K562 (cell line): ENCODE measurements around the gene CFAP97D2. TPM values are rescaled to one million over a fixed set of nuclear protein-coding genes. Genes with fewer than 3 reads are reported as not detected.

Source experiments
- ATAC-seq: fragments of 200-7000 bp; cut with Tn5 transposase; 3 replicates; pipeline ENCODE4 v1.9.1; 2020; ENCODE audit warnings: moderate library complexity
- BruUV-seq: library from RNA; stranded (reverse); fragments of 400-500 nt; replicated peaks from 2 replicates; lab custom pipeline; 2021; lab: Mats Ljungman, UMichigan
- CTCF ChIA-PET: fragments of 300-600 bp; formaldehyde crosslinking; extraction: SDS; loops from one replicate; lab custom pipeline; 2021; ENCODE audit warnings: low intra/inter-chr PET ratio; lab: Yijun Ruan, JAX
- POLR2A ChIA-PET: fragments of 300-600, 350-650 bp; sonication (Branson Sonifier 250); formaldehyde crosslinking; extraction: SDS; loops from one replicate; lab custom pipeline; 2021; ENCODE audit warnings: antibody characterized with exemption, inconsistent platforms; lab: Yijun Ruan, JAX
- DNase-seq, 4 experiments: peaks; one replicate each; pipeline versions ENCODE4 v3.0.0 to v3.0.0-alpha.2; 2011 to 2018; ENCODE audit warnings: low spot score in 3 of 4, mixed read lengths in 3 of 4; ENCODE audit errors: extremely low read depth in 1 of 4
- FAIRE-seq: peaks from 2 replicates; lab custom pipeline; 2011; peaks lifted over from hg19 to GRCh38; lab: Jason Lieb, UNC
- H2AFZ ChIP-seq: 2 replicates; pipeline ENCODE4 v1.6.0; 2011; ENCODE audit warnings: low read depth, low read length, control low read depth, inconsistent platforms
- H3K27ac ChIP-seq: fragments of 200-600 bp; 3 replicates; pipeline ENCODE4 v1.8.0; 2011; ENCODE audit warnings: low read depth, mild to moderate bottlenecking, control low read depth, inconsistent platforms, low read length, moderate library complexity, mixed read lengths; ENCODE audit errors: extremely low read depth
- H3K27me3 ChIP-seq, 2 experiments: fragments of 300-600 bp in 1 of 2; 2 replicates in 1 of 2; 3 replicates in 1 of 2; pipeline versions ENCODE4 v1.6.0 to v1.8.0; 2011; ENCODE audit warnings: inconsistent platforms in 2 of 2, low read length in 2 of 2, mild to moderate bottlenecking in 1 of 2, mixed read lengths in 1 of 2, moderate library complexity in 1 of 2; ENCODE audit not compliant: control insufficient read depth in 2 of 2, insufficient read depth in 2 of 2
- H3K36me3 ChIP-seq: fragments of 300-600 bp; 3 replicates; pipeline ENCODE4 v1.8.0; 2011; ENCODE audit warnings: mild to moderate bottlenecking, low read length, inconsistent platforms; ENCODE audit not compliant: control insufficient read depth, insufficient read depth
- H3K4me1 ChIP-seq, 2 experiments: fragments of 200-600 bp in 1 of 2; replicated peaks in 1 of 2; 2 replicates in 1 of 2; 3 replicates in 1 of 2; pipeline versions ENCODE4 v1.5.1 to v1.8.0; 2011; ENCODE audit warnings: inconsistent platforms in 2 of 2, low read length in 2 of 2, mild to moderate bottlenecking in 1 of 2, mixed read lengths in 1 of 2, moderate library complexity in 1 of 2; ENCODE audit not compliant: control insufficient read depth in 2 of 2, insufficient read depth in 2 of 2
- H3K4me2 ChIP-seq: 2 replicates; pipeline ENCODE4 v1.6.1; 2011; ENCODE audit warnings: low read length, control low read depth, inconsistent platforms, mixed read lengths; ENCODE audit not compliant: insufficient read depth
- H3K4me3 ChIP-seq: fragments of 200-600 bp; sonication (generic), shearing (Covaris generic); 2 replicates; pipeline ENCODE4 v1.5.1; 2016; ENCODE audit warnings: control low read depth, inconsistent platforms
- H3K79me2 ChIP-seq: fragments of 200-600 bp; 3 replicates; pipeline ENCODE4 v1.8.0; 2011; ENCODE audit warnings: low read length, inconsistent platforms; ENCODE audit not compliant: control insufficient read depth, insufficient read depth
- H3K9ac ChIP-seq, 2 experiments: 2 replicates each; pipeline versions ENCODE4 v1.6.0 to v1.6.1; 2011; ENCODE audit warnings: low read depth in 2 of 2, low read length in 2 of 2, control low read depth in 1 of 2, inconsistent platforms in 1 of 2, mild to moderate bottlenecking in 1 of 2, mixed read lengths in 1 of 2; ENCODE audit not compliant: insufficient read depth in 1 of 2
- H3K9me1 ChIP-seq: one replicate; pipeline ENCODE4 v1.6.0; 2011; ENCODE audit warnings: inconsistent platforms, mild to moderate bottlenecking, low read length, moderate library complexity; ENCODE audit not compliant: control insufficient read depth, insufficient read depth
- H3K9me3 ChIP-seq: replicated peaks from 2 replicates; pipeline ENCODE4 v1.5.1; 2011; ENCODE audit warnings: low read depth, low read length, inconsistent platforms; ENCODE audit not compliant: control insufficient read depth, insufficient read depth
- H4K20me1 ChIP-seq: replicated peaks from 2 replicates; pipeline ENCODE4 v1.6.1; 2011; ENCODE audit warnings: low read length, inconsistent platforms, mixed read lengths; ENCODE audit not compliant: control insufficient read depth, insufficient read depth
- ELK1 ChIP-seq: sonication (generic); formaldehyde crosslinking; IDR thresholded peaks from 2 replicates; pipeline ENCODE4 v1.8.1; 2022; ENCODE audit warnings: missing genetic modification reagents
- FIP1L1 ChIP-seq: fragments of 200-400 bp; formaldehyde crosslinking; IDR thresholded peaks from 2 replicates; pipeline ENCODE4 v1.6.1; 2018; ENCODE audit warnings: mild to moderate bottlenecking, low read depth, low read length; ENCODE audit not compliant: poor library complexity, severe bottlenecking
- GTF2A2 ChIP-seq: IDR thresholded peaks from 2 replicates; pipeline ENCODE4 v1.6.1; 2016; ENCODE audit warnings: mild to moderate bottlenecking, missing genetic modification characterization, missing compliant biosample characterization
- KLF1 ChIP-seq: fragments of 450-650 bp; IDR thresholded peaks from 2 replicates; pipeline ENCODE4 v1.6.1; 2016; ENCODE audit warnings: missing genetic modification characterization, missing compliant biosample characterization
- NCOA2 ChIP-seq, 2 experiments: fragments of 450-650 bp; IDR thresholded peaks; 2 replicates each; pipeline ENCODE4 v1.6.1; 2018; ENCODE audit warnings: mild to moderate bottlenecking in 2 of 2, moderate library complexity in 1 of 2; ENCODE audit not compliant: partially characterized antibody in 2 of 2
- TCF7 ChIP-seq: sonication (generic); IDR thresholded peaks from 2 replicates; pipeline ENCODE4 v1.6.1; 2016; ENCODE audit warnings: antibody characterized with exemption, borderline replicate concordance
- WHSC1 ChIP-seq: IDR thresholded peaks from one replicate; pipeline ENCODE4 v1.6.1; 2012; ENCODE audit warnings: low read length, control low read depth, inconsistent platforms
- ZBTB8A ChIP-seq: fragments of 450-650 bp; IDR thresholded peaks from 2 replicates; pipeline ENCODE4 v1.6.1; 2018; ENCODE audit warnings: mild to moderate bottlenecking, moderate library complexity; ENCODE audit not compliant: partially characterized antibody
- ZNF184 ChIP-seq: sonication (generic); formaldehyde crosslinking; IDR thresholded peaks from 2 replicates; pipeline ENCODE4 v1.5.0; 2020; ENCODE audit warnings: missing genetic modification reagents
- ZNF408 ChIP-seq: fragments of 250-450 bp; sonication (Bioruptor Pico); IDR thresholded peaks from 2 replicates; pipeline ENCODE4 v1.4.0; 2020; ENCODE audit warnings: low read depth, mild to moderate bottlenecking, moderate library complexity
- WGBS: fragments of 100-300 bp; shearing (Covaris generic); methylation state at CpG from one replicate; pipeline ENCODE4 v1.1.6; 2016; ENCODE audit warnings: low coverage, mixed read lengths; ENCODE audit not compliant: insufficient coverage; ENCODE audit errors: missing lambda C conversion rate; 5-methylcytosine and 5-hydroxymethylcytosine counted together
- in situ Hi-C: fragments of 300-500 bp; cut with MboI; formaldehyde crosslinking; loops from 4 replicates; pipeline ENCODE4 v1.15.0; 2018; ENCODE audit warnings: inconsistent platforms, mixed read lengths
- intact Hi-C: fragments of 100-400 bp; cut with micrococcal nuclease; formaldehyde crosslinking; loops from 2 replicates; pipeline ENCODE4 v1.14.2; 2022
- polyA plus RNA-seq, 8 experiments: library from polyadenylated mRNA; depleted of rRNA in 4 of 8; stranded (reverse) in 5 of 8; unstranded in 3 of 8; fragments of >200 nt; fragmentation: Nextera tagmentation in 2 of 8; fragmentation: Illumina TruSeq in 1 of 8; extraction: Ambion mirVana in 2 of 8; extraction: Trizol in 1 of 8; gene quantifications; 2 replicates each; pipeline versions ENCODE4 v1.2.1 to v1.2.3, GENCODE V29; 2011 to 2014; ENCODE audit warnings: inconsistent platforms in 1 of 8, missing spikeins in 1 of 8
- total RNA-seq, 7 experiments: library from RNA; depleted of rRNA in 6 of 7; stranded (reverse); fragments of >200 nt in 6 of 7; fragmentation: Illumina TruSeq in 2 of 7; extraction: Trizol in 2 of 7; gene quantifications; 2 replicates each; pipeline versions ENCODE4 v1.2.1 to v1.2.3, GENCODE V29; 2011 to 2021; ENCODE audit warnings: low replicate concordance in 1 of 7

CFAP97D2 gene
- total and polyA plus RNA-seq, 9 of the 15 experiments (the other 6 are each of a cell fraction or from before 2014, with no cell fraction given) = not detected

- no peak overlapping the region for H3K4me2 ChIP-seq
- no peaks in the 10 kb centered on the region for H3K79me2 ChIP-seq
- no peak overlapping the region for H3K4me3 ChIP-seq
- H3K27ac ChIP-seq = no peak overlapping the region
- no peaks in the 10 kb centered on the region for H3K9me3 ChIP-seq
- no peak for FAIRE-seq
- in situ Hi-C loops = no loop called here
- POLR2A ChIA-PET = no interaction called here
- no peak overlapping the region for H3K9ac ChIP-seq
- H3K36me3 ChIP-seq = no peaks in the 10 kb centered on the region
- no peaks in the 10 kb centered on the region for H3K27me3 ChIP-seq
- intact Hi-C loops = no loop called here
- DNase-seq = no peak
- no peaks in the 10 kb centered on the region for H3K9me1 ChIP-seq
- ATAC-seq = no peak
- H4K20me1 ChIP-seq = no peaks in the 10 kb centered on the region
- TF ChIP-seq TCF7 (no peak), NCOA2 (IDR thresholded peaks at IDR 0.05; ENCODE audit: partially characterized antibody in 2 of 2) (no peak), WHSC1 (no peak), ELK1 (CRISPR knock-in tag) (no peak), KLF1 (tag) (no peak), ZNF408 (CRISPR knock-in tag) (no peak), GTF2A2 (tag) (no peak), ZBTB8A (no peak), ZNF184 (CRISPR knock-in tag) (no peak), FIP1L1 (no peak)
- H3K4me1 ChIP-seq = peaks cover 0 to 7% of the 10 kb centered on the region in 2 experiments; a peak in 2 of 5 replicates
- no peak overlapping the region for H2AFZ ChIP-seq
- BruUV-seq = no TSS peak
- CTCF ChIA-PET = no interaction called here
- 14% methylated on average over 4 of the region's 5 CpGs for WGBS
These were observed 15.8 kb downstream of the CFAP97D2 start for GRCh38 chr13:114194853-114195252.
